NCI-H748 treated with DMSO at 0.1 percent for 48 hours (cell line): ENCODE measurements around the gene SYNE1.
"Not testable (repeated sequence)": the region's sequence is repeated elsewhere in the genome, so short reads cannot be mapped to it uniquely, and the experiment has no call there.

Experiments
- DNase-seq: peaks from one replicate; lab custom pipeline; 2025; lab: John Stamatoyannopoulos, UW

SYNE1 gene

GRCh38 chr6:152482289-152482688 is 154.9 kb downstream of the SYNE1 start:
- DNase-seq: no peak

- DNase-seq: no peak
Measured at GRCh38 chr6:152478377-152479010, 158.7 kb downstream of the SYNE1 start.

- no peak for DNase-seq
Measured at GRCh38 chr6:152474354-152474753, 162.8 kb downstream of the SYNE1 start.

GRCh38 chr6:152472325-152472724 is 164.8 kb downstream of the SYNE1 start:
- no peak for DNase-seq

GRCh38 chr6:152471456-152472265 is 165.5 kb downstream of the SYNE1 start:
- no peak for DNase-seq

- DNase-seq: peak; percentile 12
Measured at GRCh38 chr6:152463164-152463563, 174.0 kb downstream of the SYNE1 start.

- no peak for DNase-seq
Measured at GRCh38 chr6:152462716-152463115, 174.4 kb downstream of the SYNE1 start.

GRCh38 chr6:152461556-152461955 is 175.6 kb downstream of the SYNE1 start:
- no peak for DNase-seq

- DNase-seq: no peak
Measured at GRCh38 chr6:152458648-152459644, 178.2 kb downstream of the SYNE1 start.

GRCh38 chr6:152457949-152458624 is 179.1 kb downstream of the SYNE1 start:
- no peak for DNase-seq

GRCh38 chr6:152454003-152454402 is 183.2 kb downstream of the SYNE1 start:
- no peak for DNase-seq

GRCh38 chr6:152453421-152453820 is 183.7 kb downstream of the SYNE1 start:
- no peak for DNase-seq

GRCh38 chr6:152452639-152453038 is 184.5 kb downstream of the SYNE1 start:
- no peak for DNase-seq

GRCh38 chr6:152450519-152450918 is 186.6 kb downstream of the SYNE1 start:
- DNase-seq: no peak

GRCh38 chr6:152441902-152442301 is 195.3 kb downstream of the SYNE1 start:
- DNase-seq: no peak

GRCh38 chr6:152435816-152436215 is 201.3 kb downstream of the SYNE1 start:
- DNase-seq: no peak

GRCh38 chr6:152432758-152433157 is 204.4 kb downstream of the SYNE1 start:
- no peak for DNase-seq

- DNase-seq: no peak
Measured at GRCh38 chr6:152428126-152428525, 209.0 kb downstream of the SYNE1 start.

- DNase-seq: no peak
Measured at GRCh38 chr6:152426276-152426675, 210.9 kb downstream of the SYNE1 start.

GRCh38 chr6:152423216-152424103 is 213.7 kb downstream of the SYNE1 start:
- no peak for DNase-seq

GRCh38 chr6:152421496-152421895 is 215.7 kb downstream of the SYNE1 start:
- not testable (repeated sequence) for DNase-seq
